Measurements from ENCODE around the gene FRAT2. TPM values are rescaled to one million over a fixed set of nuclear protein-coding genes. Genes with fewer than 3 reads are reported as not detected.

The FRAT2 gene
- total and polyA plus RNA-seq, 2 of the 13 experiments (the other 11 are each of a cell fraction or from before 2014, with no cell fraction given), result 7.2 to 14.1 TPM

DNA sequence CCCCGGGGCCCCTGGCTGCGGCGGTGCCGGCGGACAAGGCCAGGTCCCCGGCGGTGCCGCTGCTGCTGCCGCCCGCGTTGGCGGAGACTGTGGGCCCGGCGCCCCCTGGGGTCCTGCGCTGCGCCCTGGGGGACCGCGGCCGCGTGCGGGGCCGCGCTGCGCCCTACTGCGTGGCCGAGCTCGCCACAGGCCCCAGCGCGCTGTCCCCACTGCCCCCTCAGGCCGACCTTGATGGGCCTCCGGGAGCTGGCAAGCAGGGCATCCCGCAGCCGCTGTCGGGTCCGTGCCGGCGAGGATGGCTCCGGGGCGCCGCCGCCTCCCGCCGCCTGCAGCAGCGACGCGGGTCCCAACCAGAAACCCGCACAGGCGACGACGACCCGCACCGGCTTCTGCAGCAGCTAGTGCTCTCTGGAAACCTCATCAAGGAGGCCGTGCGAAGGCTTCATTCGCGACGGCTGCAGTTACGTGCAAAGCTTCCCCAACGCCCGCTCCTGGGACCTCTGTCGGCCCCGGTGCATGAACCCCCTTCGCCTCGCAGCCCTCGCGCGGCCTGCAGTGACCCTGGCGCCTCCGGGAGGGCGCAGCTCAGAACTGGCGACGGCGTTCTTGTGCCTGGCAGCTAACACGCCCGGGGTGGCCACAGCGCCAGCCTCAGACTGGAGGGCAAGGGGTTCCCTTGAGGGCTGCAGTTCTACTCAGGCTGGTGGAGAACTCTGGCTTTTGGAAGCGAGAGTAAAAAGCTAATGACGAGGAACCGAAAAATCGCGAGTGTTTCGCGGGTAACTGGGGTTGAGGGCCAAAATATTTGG is 14.7 kb downstream of the FRAT2 start (continued):
- TF ChIP-seq, protein P1, sequence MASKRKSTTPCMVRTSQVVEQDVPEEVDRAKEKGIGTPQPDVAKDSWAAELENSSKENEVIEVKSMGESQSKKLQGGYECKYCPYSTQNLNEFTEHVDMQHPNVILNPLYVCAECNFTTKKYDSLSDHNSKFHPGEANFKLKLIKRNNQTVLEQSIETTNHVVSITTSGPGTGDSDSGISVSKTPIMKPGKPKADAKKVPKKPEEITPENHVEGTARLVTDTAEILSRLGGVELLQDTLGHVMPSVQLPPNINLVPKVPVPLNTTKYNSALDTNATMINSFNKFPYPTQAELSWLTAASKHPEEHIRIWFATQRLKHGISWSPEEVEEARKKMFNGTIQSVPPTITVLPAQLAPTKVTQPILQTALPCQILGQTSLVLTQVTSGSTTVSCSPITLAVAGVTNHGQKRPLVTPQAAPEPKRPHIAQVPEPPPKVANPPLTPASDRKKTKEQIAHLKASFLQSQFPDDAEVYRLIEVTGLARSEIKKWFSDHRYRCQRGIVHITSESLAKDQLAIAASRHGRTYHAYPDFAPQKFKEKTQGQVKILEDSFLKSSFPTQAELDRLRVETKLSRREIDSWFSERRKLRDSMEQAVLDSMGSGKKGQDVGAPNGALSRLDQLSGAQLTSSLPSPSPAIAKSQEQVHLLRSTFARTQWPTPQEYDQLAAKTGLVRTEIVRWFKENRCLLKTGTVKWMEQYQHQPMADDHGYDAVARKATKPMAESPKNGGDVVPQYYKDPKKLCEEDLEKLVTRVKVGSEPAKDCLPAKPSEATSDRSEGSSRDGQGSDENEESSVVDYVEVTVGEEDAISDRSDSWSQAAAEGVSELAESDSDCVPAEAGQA (IDR thresholded peaks at IDR 0.05; ENCODE audit: low read depth), result no peak
- TF ChIP-seq, protein P1 (CRISPR knock-in tag; IDR thresholded peaks at IDR 0.05; ENCODE audit: borderline replicate concordance), result no peak
- TF ChIP-seq ELF3 (CRISPR knock-in tag; IDR thresholded peaks at IDR 0.05) (no peak), ZFP90 (CRISPR knock-in tag; IDR thresholded peaks at IDR 0.05; ENCODE audit: borderline replicate concordance) (no peak), KLF11 (CRISPR knock-in tag; IDR thresholded peaks at IDR 0.05) (no peak), SIX1 (CRISPR knock-in tag; IDR thresholded peaks at IDR 0.05; ENCODE audit: borderline replicate concordance) (no peak), ATF7-NPFF (CRISPR knock-in tag; IDR thresholded peaks at IDR 0.05; ENCODE audit: low read depth) (peak; percentile 41; the same call in 1 of the 2 replicates), REL (CRISPR knock-in tag; conservative IDR thresholded peaks at IDR 0.05) (no peak), KAT2B (IDR thresholded peaks at IDR 0.05; ENCODE audit: borderline replicate concordance, low read depth, low read length) (no peak)
- TF ChIP-seq, protein P2, sequence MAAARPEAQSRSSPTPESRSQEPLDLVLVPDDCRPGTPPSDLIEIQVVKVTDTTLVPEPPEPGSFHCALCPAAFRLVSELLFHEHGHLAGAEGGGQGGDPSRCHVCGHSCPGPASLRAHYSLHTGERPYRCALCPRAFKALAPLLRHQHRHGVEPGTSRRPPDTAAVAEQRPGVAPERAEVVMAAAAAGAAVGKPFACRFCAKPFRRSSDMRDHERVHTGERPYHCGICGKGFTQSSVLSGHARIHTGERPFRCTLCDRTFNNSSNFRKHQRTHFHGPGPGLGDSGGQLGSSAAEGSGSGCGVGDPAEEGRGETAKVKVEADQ (CRISPR knock-in tag; IDR thresholded peaks at IDR 0.05; ENCODE audit: borderline replicate concordance), result 0 out of 2 replicates have a peak, but pooled peaks have one; percentile 32
- TF ChIP-seq, protein P3, sequence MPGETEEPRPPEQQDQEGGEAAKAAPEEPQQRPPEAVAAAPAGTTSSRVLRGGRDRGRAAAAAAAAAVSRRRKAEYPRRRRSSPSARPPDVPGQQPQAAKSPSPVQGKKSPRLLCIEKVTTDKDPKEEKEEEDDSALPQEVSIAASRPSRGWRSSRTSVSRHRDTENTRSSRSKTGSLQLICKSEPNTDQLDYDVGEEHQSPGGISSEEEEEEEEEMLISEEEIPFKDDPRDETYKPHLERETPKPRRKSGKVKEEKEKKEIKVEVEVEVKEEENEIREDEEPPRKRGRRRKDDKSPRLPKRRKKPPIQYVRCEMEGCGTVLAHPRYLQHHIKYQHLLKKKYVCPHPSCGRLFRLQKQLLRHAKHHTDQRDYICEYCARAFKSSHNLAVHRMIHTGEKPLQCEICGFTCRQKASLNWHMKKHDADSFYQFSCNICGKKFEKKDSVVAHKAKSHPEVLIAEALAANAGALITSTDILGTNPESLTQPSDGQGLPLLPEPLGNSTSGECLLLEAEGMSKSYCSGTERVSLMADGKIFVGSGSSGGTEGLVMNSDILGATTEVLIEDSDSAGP (CRISPR knock-in tag; IDR thresholded peaks at IDR 0.05; ENCODE audit: borderline replicate concordance), result peak; percentile 67
- TF ChIP-seq, protein P4, sequence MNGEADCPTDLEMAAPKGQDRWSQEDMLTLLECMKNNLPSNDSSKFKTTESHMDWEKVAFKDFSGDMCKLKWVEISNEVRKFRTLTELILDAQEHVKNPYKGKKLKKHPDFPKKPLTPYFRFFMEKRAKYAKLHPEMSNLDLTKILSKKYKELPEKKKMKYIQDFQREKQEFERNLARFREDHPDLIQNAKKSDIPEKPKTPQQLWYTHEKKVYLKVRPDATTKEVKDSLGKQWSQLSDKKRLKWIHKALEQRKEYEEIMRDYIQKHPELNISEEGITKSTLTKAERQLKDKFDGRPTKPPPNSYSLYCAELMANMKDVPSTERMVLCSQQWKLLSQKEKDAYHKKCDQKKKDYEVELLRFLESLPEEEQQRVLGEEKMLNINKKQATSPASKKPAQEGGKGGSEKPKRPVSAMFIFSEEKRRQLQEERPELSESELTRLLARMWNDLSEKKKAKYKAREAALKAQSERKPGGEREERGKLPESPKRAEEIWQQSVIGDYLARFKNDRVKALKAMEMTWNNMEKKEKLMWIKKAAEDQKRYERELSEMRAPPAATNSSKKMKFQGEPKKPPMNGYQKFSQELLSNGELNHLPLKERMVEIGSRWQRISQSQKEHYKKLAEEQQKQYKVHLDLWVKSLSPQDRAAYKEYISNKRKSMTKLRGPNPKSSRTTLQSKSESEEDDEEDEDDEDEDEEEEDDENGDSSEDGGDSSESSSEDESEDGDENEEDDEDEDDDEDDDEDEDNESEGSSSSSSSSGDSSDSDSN (CRISPR knock-in tag; IDR thresholded peaks at IDR 0.05), result peak; percentile 87
- TF ChIP-seq, protein P5, sequence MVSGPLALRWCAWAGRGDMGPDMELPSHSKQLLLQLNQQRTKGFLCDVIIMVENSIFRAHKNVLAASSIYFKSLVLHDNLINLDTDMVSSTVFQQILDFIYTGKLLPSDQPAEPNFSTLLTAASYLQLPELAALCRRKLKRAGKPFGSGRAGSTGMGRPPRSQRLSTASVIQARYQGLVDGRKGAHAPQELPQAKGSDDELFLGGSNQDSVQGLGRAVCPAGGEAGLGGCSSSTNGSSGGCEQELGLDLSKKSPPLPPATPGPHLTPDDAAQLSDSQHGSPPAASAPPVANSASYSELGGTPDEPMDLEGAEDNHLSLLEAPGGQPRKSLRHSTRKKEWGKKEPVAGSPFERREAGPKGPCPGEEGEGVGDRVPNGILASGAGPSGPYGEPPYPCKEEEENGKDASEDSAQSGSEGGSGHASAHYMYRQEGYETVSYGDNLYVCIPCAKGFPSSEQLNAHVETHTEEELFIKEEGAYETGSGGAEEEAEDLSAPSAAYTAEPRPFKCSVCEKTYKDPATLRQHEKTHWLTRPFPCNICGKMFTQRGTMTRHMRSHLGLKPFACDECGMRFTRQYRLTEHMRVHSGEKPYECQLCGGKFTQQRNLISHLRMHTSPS (CRISPR knock-in tag; IDR thresholded peaks at IDR 0.05; ENCODE audit: low read depth), result peak; percentile 88
